ENCODE data around the gene MYBPC2. TPM values are rescaled to one million over a fixed set of nuclear protein-coding genes. Genes with fewer than 3 reads are reported as not detected.
A peak's percentile ranks its signal among the peaks of the same experiment; 100 is the strongest.

Gene MYBPC2
- total and polyA plus RNA-seq, 9 of the 15 experiments (the other 6 are each of a cell fraction or from before 2014, with no cell fraction given), result 0.01 to 0.14 (median 0.04) TPM; not detected in 6

- Histone ChIP-seq H3K4me1 (replicated peaks in 1 of 2; ENCODE audit: control insufficient read depth in 2 of 2, insufficient read depth in 2 of 2, low read length in 2 of 2) (peaks cover 0 to 11% of the 10 kb centered on the region in 2 experiments; a peak in 2 of 5 replicates), H3K27me3 (ENCODE audit: control insufficient read depth in 2 of 2, insufficient read depth in 2 of 2, low read length in 2 of 2) (peaks cover 6 to 12% of the 10 kb centered on the region in 2 experiments; a peak in 3 of 5 replicates), H3K9me1 (ENCODE audit: control insufficient read depth, insufficient read depth, low read length) (no peaks in the 10 kb centered on the region), H3K79me2 (ENCODE audit: control insufficient read depth, insufficient read depth, low read length) (no peaks in the 10 kb centered on the region), H3K4me3 (no peak overlapping the region), H3K9me3 (replicated peaks; ENCODE audit: control insufficient read depth, insufficient read depth, low read depth, low read length) (no peaks in the 10 kb centered on the region), H4K20me1 (replicated peaks; ENCODE audit: control insufficient read depth, insufficient read depth, low read length) (no peaks in the 10 kb centered on the region), H3K27ac (ENCODE audit: extremely low read depth, low read depth, low read length) (no peak overlapping the region), H3K9ac (ENCODE audit: insufficient read depth in 1 of 2, low read depth in 2 of 2, low read length in 2 of 2) (peak overlapping the region in 1 of 2 experiments; percentile 78; a peak in 2 of 4 replicates), H3K4me2 (ENCODE audit: insufficient read depth, low read length) (no peak overlapping the region), H2AFZ (ENCODE audit: low read depth, low read length) (no peak overlapping the region), H3K36me3 (ENCODE audit: control insufficient read depth, insufficient read depth, low read length) (no peaks in the 10 kb centered on the region)
- no peak for FAIRE-seq
- TF ChIP-seq ZNF263 (CRISPR knock-in tag; IDR thresholded peaks at IDR 0.05; ENCODE audit: borderline replicate concordance) (peak; percentile 81; the same call in 1 of the 2 replicates), SIX5 (IDR thresholded peaks at IDR 0.05; ENCODE audit: borderline replicate concordance in 1 of 2, insufficient read depth in 1 of 2, low read depth in 1 of 2, low read length in 2 of 2) (no peak)
- intact Hi-C loops (cut with micrococcal nuclease), result no loop called here
- no TSS peak for BruUV-seq (replicated peaks)
- ATAC-seq, result no peak
- in situ Hi-C loops (cut with MboI), result no loop called here
- WGBS (ENCODE audit: insufficient coverage, low coverage, missing lambda C conversion rate), result no CpG with 5 or more reads among the region's 13 CpGs
- POLR2A ChIA-PET, result interaction anchor here (1.2 kb wide), 1 partner anchor 23 kb away, joined by 5 read pairs; no protein-coding TSS in a partner anchor
- DNase-seq (ENCODE audit: extremely low read depth in 1 of 4, low spot score in 3 of 4), result peak in 1 of 4 experiments; percentile 44
- CTCF ChIA-PET (ENCODE audit: low intra/inter-chr PET ratio), result no interaction called here
Observed at GRCh38 chr19:50451223-50451534, 18.5 kb downstream of the MYBPC2 start.

GRCh38 chr19:50453243-50453642 is 20.6 kb downstream of the MYBPC2 start:
- FAIRE-seq (no peak), ATAC-seq (no peak), DNase-seq (ENCODE audit: extremely low read depth in 1 of 4, low spot score in 3 of 4) (no peak)
- peaks cover 0 to 12% of the 10 kb centered on the region in 2 experiments; a peak in 2 of 5 replicates for H3K4me1 ChIP-seq (replicated peaks in 1 of 2; ENCODE audit: control insufficient read depth in 2 of 2, insufficient read depth in 2 of 2, low read length in 2 of 2)
- in situ Hi-C loops (cut with MboI) (no loop called here), intact Hi-C loops (cut with micrococcal nuclease) (no loop called here)
- no peak overlapping the region for H3K4me2 ChIP-seq (ENCODE audit: insufficient read depth, low read length)
- no peaks in the 10 kb centered on the region for H3K79me2 ChIP-seq (ENCODE audit: control insufficient read depth, insufficient read depth, low read length)
- ChIA-PET POLR2A (interaction anchor here (0.8 kb wide), 1 partner anchor 79 kb away, joined by 3 read pairs; no protein-coding TSS in a partner anchor), CTCF (ENCODE audit: low intra/inter-chr PET ratio) (no interaction called here)
- no TSS peak for BruUV-seq (replicated peaks)
- no peak overlapping the region for H3K9ac ChIP-seq (ENCODE audit: insufficient read depth in 1 of 2, low read depth in 2 of 2, low read length in 2 of 2)
- no peaks in the 10 kb centered on the region for H3K9me1 ChIP-seq (ENCODE audit: control insufficient read depth, insufficient read depth, low read length)
- 57% methylated on average over 3 of the region's 3 CpGs for WGBS (ENCODE audit: insufficient coverage, low coverage, missing lambda C conversion rate)
- no peaks in the 10 kb centered on the region for H3K9me3 ChIP-seq (replicated peaks; ENCODE audit: control insufficient read depth, insufficient read depth, low read depth, low read length)
- no peak overlapping the region for H3K4me3 ChIP-seq
- no peaks in the 10 kb centered on the region for H4K20me1 ChIP-seq (replicated peaks; ENCODE audit: control insufficient read depth, insufficient read depth, low read length)
- H3K27ac ChIP-seq (ENCODE audit: extremely low read depth, low read depth, low read length), result no peak overlapping the region
- H3K27me3 ChIP-seq (ENCODE audit: control insufficient read depth in 2 of 2, insufficient read depth in 2 of 2, low read length in 2 of 2), result peaks cover 11 to 23% of the 10 kb centered on the region in 2 experiments; a peak in 4 of 5 replicates
- H2AFZ ChIP-seq (ENCODE audit: low read depth, low read length), result no peak overlapping the region
- H3K36me3 ChIP-seq (ENCODE audit: control insufficient read depth, insufficient read depth, low read length), result no peaks in the 10 kb centered on the region
- TF ChIP-seq MAFK (IDR thresholded peaks at IDR 0.05; ENCODE audit: low read length), result no peak
- TF ChIP-seq MEF2D (tag; conservative IDR thresholded peaks at IDR 0.05; ENCODE audit: low read depth), result no peak
- no peak for TF ChIP-seq TCF15 (CRISPR knock-in tag; IDR thresholded peaks at IDR 0.05)
- TF ChIP-seq ETS1 (conservative IDR thresholded peaks at IDR 0.05; ENCODE audit: control insufficient read depth, low read depth, low read length), result no peak
- TF ChIP-seq ZNF263 (CRISPR knock-in tag; IDR thresholded peaks at IDR 0.05; ENCODE audit: borderline replicate concordance), result no peak

Data from K562 (cell line).